HCT116 (cell line): ENCODE measurements around the gene SLC30A4. TPM values are rescaled to one million over a fixed set of nuclear protein-coding genes. Genes with fewer than 3 reads are reported as not detected.

Source experiments
- ATAC-seq: fragments of 200-7000 bp; cut with Tn5 transposase; 2 replicates; pipeline ENCODE4 v1.9.1; 2020; ENCODE audit warnings: mild to moderate bottlenecking, moderate library complexity
- BruUV-seq: library from RNA; stranded (reverse); fragments of 400-500 nt; replicated peaks from 2 replicates; lab custom pipeline; 2021; lab: Mats Ljungman, UMichigan
- CTCF ChIA-PET: fragments of 300-600 bp; sonication (Branson Sonifier 250); formaldehyde crosslinking; loops from one replicate; lab custom pipeline; 2021; ENCODE audit warnings: antibody characterized with exemption; lab: Charles Lee
- POLR2A ChIA-PET: fragments of 300-600, 350-600 bp; sonication (Branson Sonifier 250); formaldehyde crosslinking; loops from one replicate; lab custom pipeline; 2021; ENCODE audit warnings: antibody characterized with exemption; lab: Charles Lee
- RAD21 ChIA-PET, 2 experiments: fragments of 300-600 bp; sonication (Branson Sonifier 250); formaldehyde crosslinking; loops; one replicate each; lab custom pipeline; 2023; ENCODE audit warnings: low total read pairs in 2 of 2; ENCODE audit not compliant: uncharacterized antibody in 2 of 2, unreplicated experiment in 2 of 2, low non-redundant PET in 1 of 2; lab: Charles Lee
- DNase-seq: peaks from one replicate; pipeline ENCODE4 v3.0.0-alpha.2; 2010; ENCODE audit warnings: low read depth, low spot score
- H2AFZ ChIP-seq: fragments of 200-600 bp; shearing (Covaris generic), sonication (generic); 2 replicates; pipeline ENCODE4 v1.6.1; 2017; ENCODE audit warnings: low read depth, mixed run types, mixed read lengths, antibody characterized with exemption, low read length; ENCODE audit not compliant: poor library complexity, severe bottlenecking
- H3K27ac ChIP-seq: 2 replicates; pipeline ENCODE4 v1.5.1; 2012; ENCODE audit warnings: low read depth, low read length
- H3K27me3 ChIP-seq: fragments of 200-600 bp; sonication (generic); 2 replicates; pipeline ENCODE4 v1.6.1; 2016; ENCODE audit warnings: mixed run types, low read length, mixed read lengths; ENCODE audit not compliant: insufficient read depth
- H3K36me3 ChIP-seq, 2 experiments: fragments of 200-500 bp in 1 of 2; fragments of 200-600 bp in 1 of 2; sonication (Bioruptor generic) in 1 of 2; sonication (generic) in 1 of 2; 2 replicates each; pipeline versions ENCODE4 v1.5.1 to v1.6.1; 2014 to 2016; ENCODE audit warnings: low read length in 2 of 2, inconsistent platforms in 1 of 2, mixed read lengths in 1 of 2, mixed run types in 1 of 2; ENCODE audit not compliant: insufficient read depth in 2 of 2, control insufficient read depth in 1 of 2
- H3K4me1 ChIP-seq, 2 experiments: fragments of 200-600 bp in 1 of 2; sonication (generic) in 1 of 2; 2 replicates each; pipeline versions ENCODE4 v1.5.1 to v1.6.1; 2012 to 2017; ENCODE audit warnings: low read length in 2 of 2, inconsistent platforms in 1 of 2, mild to moderate bottlenecking in 1 of 2, mixed read lengths in 1 of 2, mixed run types in 1 of 2, moderate library complexity in 1 of 2; ENCODE audit not compliant: insufficient read depth in 2 of 2, control insufficient read depth in 1 of 2
- H3K4me2 ChIP-seq: fragments of 200-600 bp; sonication (generic); 2 replicates; pipeline ENCODE4 v1.6.1; 2017; ENCODE audit warnings: mixed run types, low read length, mixed read lengths
- H3K4me3 ChIP-seq, 2 experiments: fragments of 200-600 bp in 1 of 2; sonication (generic) in 1 of 2; replicated peaks in 1 of 2; 2 replicates each; pipeline ENCODE4 v1.5.1; 2011 to 2016; ENCODE audit warnings: low read length in 2 of 2, control low read depth in 1 of 2, low read depth in 1 of 2, mild to moderate bottlenecking in 1 of 2, mixed read lengths in 1 of 2, mixed run types in 1 of 2
- H3K79me2 ChIP-seq: fragments of 200-600 bp; sonication (generic); 2 replicates; pipeline ENCODE4 v1.6.1; 2017; ENCODE audit warnings: mild to moderate bottlenecking, mixed run types, low read length, moderate library complexity, mixed read lengths; ENCODE audit not compliant: insufficient read depth
- H3K9ac ChIP-seq: fragments of 200-600 bp; sonication (generic); 2 replicates; pipeline ENCODE4 v1.6.1; 2016; ENCODE audit warnings: low read length, mixed read lengths
- H3K9me2 ChIP-seq: fragments of 200-600 bp; sonication (generic), shearing (Covaris generic); 2 replicates; pipeline ENCODE4 v1.6.1; 2017; ENCODE audit warnings: mixed run types, mild to moderate bottlenecking, moderate library complexity; ENCODE audit not compliant: insufficient read depth
- H3K9me3 ChIP-seq, 2 experiments: fragments of 200-500 bp in 1 of 2; fragments of 200-600 bp in 1 of 2; sonication (Bioruptor generic) in 1 of 2; sonication (generic) in 1 of 2; 2 replicates each; pipeline ENCODE4 v1.6.1; 2014 to 2017; ENCODE audit warnings: low read length in 2 of 2, mixed read lengths in 2 of 2, inconsistent platforms in 1 of 2, low read depth in 1 of 2, mild to moderate bottlenecking in 1 of 2, mixed run types in 1 of 2, moderate library complexity in 1 of 2; ENCODE audit not compliant: control insufficient read depth in 1 of 2, insufficient read depth in 1 of 2
- H4K20me1 ChIP-seq: fragments of 200-600 bp; sonication (generic), shearing (Covaris generic); 2 replicates; pipeline ENCODE4 v1.6.1; 2017; ENCODE audit warnings: mixed run types, mild to moderate bottlenecking, moderate library complexity; ENCODE audit not compliant: insufficient read depth
- EGR1 ChIP-seq: IDR thresholded peaks from 2 replicates; pipeline ENCODE4 v1.6.1; 2012; ENCODE audit warnings: low read depth
- ELF1 ChIP-seq: IDR thresholded peaks from 2 replicates; pipeline ENCODE4 v1.6.1; 2012; ENCODE audit warnings: low read depth, borderline replicate concordance
- TCF7L2 ChIP-seq: IDR thresholded peaks from 2 replicates; pipeline ENCODE4 v1.7.0; 2011; ENCODE audit warnings: borderline replicate concordance, inconsistent platforms; ENCODE audit not compliant: insufficient read depth, insufficient read length; ENCODE audit errors: extremely low read depth
- ZNF274 ChIP-seq: fragments of 200-500 bp; sonication (Bioruptor generic); IDR thresholded peaks from 2 replicates; pipeline ENCODE4 v1.6.1; 2014; ENCODE audit warnings: mild to moderate bottlenecking, low read depth, low read length, inconsistent platforms
- intact Hi-C: fragments of 100-400 bp; cut with micrococcal nuclease; formaldehyde crosslinking; loops from 2 replicates; pipeline ENCODE4 v1.10.0; 2022
- total RNA-seq: library from RNA; stranded (reverse); gene quantifications from one replicate; pipeline ENCODE4 v1.2.1, GENCODE V29; 2021; ENCODE audit not compliant: unreplicated experiment
- TF ChIP-seq, protein P1 (sequence below): IDR thresholded peaks from 2 replicates; pipeline ENCODE4 v1.6.1; 2012; ENCODE audit warnings: low read depth
- TF ChIP-seq, protein P2 (sequence below): IDR thresholded peaks from 2 replicates; pipeline ENCODE4 v1.6.1; 2012

Gene SLC30A4
- total RNA-seq, 1 experiment from 2014 or later, result 2.7 TPM

DNA sequence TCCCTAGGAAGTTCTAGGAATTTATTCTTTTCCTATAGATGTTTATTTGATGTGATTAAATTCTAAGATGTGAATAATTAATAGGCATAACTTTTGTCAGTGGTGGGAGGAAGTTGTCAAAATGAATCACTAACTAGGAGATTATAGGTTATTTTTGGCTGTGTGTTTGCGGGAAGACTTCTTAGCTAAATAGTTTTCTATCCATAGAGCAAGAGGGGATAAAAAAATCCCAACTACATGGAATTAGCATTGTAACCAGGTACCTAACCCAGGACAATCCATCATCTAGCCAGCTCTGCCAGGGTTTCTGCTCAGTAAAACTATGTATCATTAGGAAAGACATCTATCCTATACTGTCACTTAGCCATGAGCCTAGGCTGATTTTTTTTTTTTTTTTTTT, 23.9 kb downstream of the SLC30A4 start (continued):
- no peak for TF ChIP-seq TCF7L2

DNA sequence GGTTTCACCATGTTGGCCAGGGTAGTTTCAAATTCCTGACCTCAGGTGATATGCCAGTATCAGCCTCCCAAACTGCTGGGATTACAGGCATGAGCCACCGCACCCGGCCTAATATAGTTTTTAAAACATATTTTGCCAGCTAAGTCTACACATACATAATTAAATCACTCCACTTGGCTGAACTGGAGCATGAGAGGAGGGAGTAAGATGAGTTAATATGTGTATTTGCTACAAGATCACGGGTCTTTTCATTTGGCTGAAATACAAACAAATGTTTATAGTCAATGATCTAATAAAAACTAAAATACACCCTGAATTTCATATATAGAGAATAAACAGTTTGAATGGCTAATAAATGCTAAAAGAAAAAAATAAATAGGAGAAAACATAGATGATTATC, 25.3 kb downstream of the SLC30A4 start:
- intact Hi-C loops, result no loop called here
- POLR2A ChIA-PET, result no interaction called here
- no peak for ATAC-seq

More for the DNA sequence above, 25.3 kb downstream of the SLC30A4 start:
- Histone ChIP-seq H3K27me3 (no peaks in the 10 kb centered on the region), H2AFZ (no peak overlapping the region), H3K4me2 (no peak overlapping the region), H3K9me3 (no peaks in the 10 kb centered on the region), H3K9me2 (no peaks in the 10 kb centered on the region), H3K79me2 (no peaks in the 10 kb centered on the region), H3K36me3 (no peaks in the 10 kb centered on the region), H4K20me1 (no peaks in the 10 kb centered on the region), H3K4me1 (no peaks in the 10 kb centered on the region), H3K4me3 (no peak overlapping the region), H3K27ac (no peak overlapping the region), H3K9ac (no peak overlapping the region)
- no peak for DNase-seq
- BruUV-seq, result no TSS peak
- no peak for TF ChIP-seq ELF1
- no peak for TF ChIP-seq ZNF274
- TF ChIP-seq, protein P1, sequence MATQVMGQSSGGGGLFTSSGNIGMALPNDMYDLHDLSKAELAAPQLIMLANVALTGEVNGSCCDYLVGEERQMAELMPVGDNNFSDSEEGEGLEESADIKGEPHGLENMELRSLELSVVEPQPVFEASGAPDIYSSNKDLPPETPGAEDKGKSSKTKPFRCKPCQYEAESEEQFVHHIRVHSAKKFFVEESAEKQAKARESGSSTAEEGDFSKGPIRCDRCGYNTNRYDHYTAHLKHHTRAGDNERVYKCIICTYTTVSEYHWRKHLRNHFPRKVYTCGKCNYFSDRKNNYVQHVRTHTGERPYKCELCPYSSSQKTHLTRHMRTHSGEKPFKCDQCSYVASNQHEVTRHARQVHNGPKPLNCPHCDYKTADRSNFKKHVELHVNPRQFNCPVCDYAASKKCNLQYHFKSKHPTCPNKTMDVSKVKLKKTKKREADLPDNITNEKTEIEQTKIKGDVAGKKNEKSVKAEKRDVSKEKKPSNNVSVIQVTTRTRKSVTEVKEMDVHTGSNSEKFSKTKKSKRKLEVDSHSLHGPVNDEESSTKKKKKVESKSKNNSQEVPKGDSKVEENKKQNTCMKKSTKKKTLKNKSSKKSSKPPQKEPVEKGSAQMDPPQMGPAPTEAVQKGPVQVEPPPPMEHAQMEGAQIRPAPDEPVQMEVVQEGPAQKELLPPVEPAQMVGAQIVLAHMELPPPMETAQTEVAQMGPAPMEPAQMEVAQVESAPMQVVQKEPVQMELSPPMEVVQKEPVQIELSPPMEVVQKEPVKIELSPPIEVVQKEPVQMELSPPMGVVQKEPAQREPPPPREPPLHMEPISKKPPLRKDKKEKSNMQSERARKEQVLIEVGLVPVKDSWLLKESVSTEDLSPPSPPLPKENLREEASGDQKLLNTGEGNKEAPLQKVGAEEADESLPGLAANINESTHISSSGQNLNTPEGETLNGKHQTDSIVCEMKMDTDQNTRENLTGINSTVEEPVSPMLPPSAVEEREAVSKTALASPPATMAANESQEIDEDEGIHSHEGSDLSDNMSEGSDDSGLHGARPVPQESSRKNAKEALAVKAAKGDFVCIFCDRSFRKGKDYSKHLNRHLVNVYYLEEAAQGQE, result no peak
- no peak for TF ChIP-seq EGR1
- TF ChIP-seq, protein P2, sequence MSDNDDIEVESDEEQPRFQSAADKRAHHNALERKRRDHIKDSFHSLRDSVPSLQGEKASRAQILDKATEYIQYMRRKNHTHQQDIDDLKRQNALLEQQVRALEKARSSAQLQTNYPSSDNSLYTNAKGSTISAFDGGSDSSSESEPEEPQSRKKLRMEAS, result no peak
- RAD21 ChIA-PET, result no interaction called here
- CTCF ChIA-PET, result no interaction called here
